ENCODE measurements around the gene PANK4. TPM values are rescaled to one million over a fixed set of nuclear protein-coding genes. Genes with fewer than 3 reads are reported as not detected.
A peak's percentile ranks its signal among the peaks of the same experiment; 100 is the strongest.

PANK4 gene
- total RNA-seq, 1 experiment from 2014 or later, result 27.0 TPM

DNA sequence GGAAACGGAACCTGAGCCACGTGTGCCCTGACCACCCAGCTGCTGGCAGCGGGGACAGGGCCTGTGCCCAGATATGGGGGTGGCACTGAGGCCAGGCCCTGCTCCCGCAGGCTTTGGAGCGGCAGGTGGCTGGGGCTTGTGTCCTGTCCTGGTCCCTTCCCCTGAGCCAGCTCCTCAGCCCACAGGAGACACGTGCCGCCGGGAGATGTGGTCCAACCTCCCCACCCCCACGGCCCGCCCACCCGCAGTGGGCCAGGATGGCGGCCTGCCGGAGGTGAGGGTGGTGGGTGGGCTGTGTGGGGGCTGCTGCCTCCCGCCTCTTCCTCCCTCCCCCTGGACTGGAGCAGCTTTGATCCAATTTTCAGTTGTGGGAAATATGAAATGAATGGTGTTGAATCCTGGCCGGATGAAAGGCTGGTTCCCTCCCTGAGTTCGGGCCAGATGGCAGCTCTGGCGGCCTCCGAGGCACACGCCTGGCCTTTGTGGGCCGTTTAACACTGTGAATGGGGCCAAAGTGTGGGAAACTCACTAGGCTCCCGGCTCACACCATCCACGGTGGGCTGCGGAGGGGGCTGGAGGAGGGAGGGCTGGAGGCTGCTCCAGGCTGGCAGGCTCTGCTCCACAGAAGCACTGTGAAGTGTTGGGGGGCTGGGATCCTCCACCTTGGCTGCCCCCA, 6.2 kb upstream of the PANK4 start:
- CTCF ChIA-PET, result interaction anchor here (1.6 kb wide), 1 partner anchor 13 kb away, joined by 3 read pairs; no protein-coding TSS in a partner anchor
- peaks cover 3% of the 10 kb centered on the region for H3K27me3 ChIP-seq (replicated peaks; ENCODE audit: control insufficient read depth, insufficient read depth, low read length)

GRCh38 chr1:2530513-2531361, 4.3 kb upstream of the PANK4 start:
- Mint-ChIP-seq H3K36me3 (ENCODE audit: insufficient read depth, unreplicated experiment) (no peaks in the 10 kb centered on the region), H3K4me3 (ENCODE audit: unreplicated experiment) (no peak overlapping the region), H3K27me3 (ENCODE audit: insufficient read depth, unreplicated experiment) (peaks cover 4% of the 10 kb centered on the region), H3K9me3 (ENCODE audit: unreplicated experiment) (no peaks in the 10 kb centered on the region), H3K4me1 (ENCODE audit: low read depth, unreplicated experiment) (no peaks in the 10 kb centered on the region), H3K27ac (ENCODE audit: unreplicated experiment) (no peak overlapping the region)
- no peaks in the 10 kb centered on the region for H3K9me3 ChIP-seq
- BruUV-seq (replicated peaks), result no TSS peak
- ChIA-PET CTCF (interaction anchor here (0.6 kb wide), 1 partner anchor 198 kb away, joined by 3 read pairs; no protein-coding TSS in a partner anchor), POLR2A (no interaction called here)
- no peak for TF ChIP-seq CTCF (IDR thresholded peaks at IDR 0.05; ENCODE audit: insufficient read depth in 1 of 2, low read depth in 1 of 2, low read length in 1 of 2, severe bottlenecking in 1 of 2, unreplicated experiment in 1 of 2)
- intact Hi-C loops (cut with micrococcal nuclease; ENCODE audit: unreplicated experiment), result no loop called here
- H3K27me3 ChIP-seq (replicated peaks; ENCODE audit: control insufficient read depth, insufficient read depth, low read length), result peaks cover 3% of the 10 kb centered on the region
- H3K4me1 ChIP-seq, result 0 out of 2 replicates have a peak, but pooled peaks cover 3% of the 10 kb centered on the region
- H3K36me3 ChIP-seq (ENCODE audit: control insufficient read depth, insufficient read depth, low read length), result no peaks in the 10 kb centered on the region
- H3K4me3 ChIP-seq (ENCODE audit: low read depth, low read length), result no peak overlapping the region
- no peak for DNase-seq

More for the DNA sequence above, 6.2 kb upstream of the PANK4 start:
- TF ChIP-seq CTCF (IDR thresholded peaks at IDR 0.05; ENCODE audit: insufficient read depth in 1 of 2, low read depth in 1 of 2, low read length in 1 of 2, severe bottlenecking in 1 of 2, unreplicated experiment in 1 of 2), result no peak
- H3K27ac Mint-ChIP-seq (ENCODE audit: unreplicated experiment), result no peak overlapping the region
- no peaks in the 10 kb centered on the region for H3K4me1 Mint-ChIP-seq (ENCODE audit: low read depth, unreplicated experiment)
- no peaks in the 10 kb centered on the region for H3K27me3 Mint-ChIP-seq (ENCODE audit: insufficient read depth, unreplicated experiment)
- H3K9me3 Mint-ChIP-seq (ENCODE audit: unreplicated experiment), result no peaks in the 10 kb centered on the region
- H3K4me3 ChIP-seq (ENCODE audit: low read depth, low read length), result no peak overlapping the region
- H3K4me1 ChIP-seq, result no peaks in the 10 kb centered on the region
- H3K9me3 ChIP-seq, result no peaks in the 10 kb centered on the region
- H3K36me3 ChIP-seq (ENCODE audit: control insufficient read depth, insufficient read depth, low read length), result no peaks in the 10 kb centered on the region
- POLR2A ChIA-PET, result no interaction called here
- DNase-seq, result no peak
- H3K36me3 Mint-ChIP-seq (ENCODE audit: insufficient read depth, unreplicated experiment), result no peaks in the 10 kb centered on the region
- intact Hi-C loops (cut with micrococcal nuclease; ENCODE audit: unreplicated experiment), result no loop called here
- H3K4me3 Mint-ChIP-seq (ENCODE audit: unreplicated experiment), result no peak overlapping the region
- BruUV-seq (replicated peaks), result no TSS peak

DNA sequence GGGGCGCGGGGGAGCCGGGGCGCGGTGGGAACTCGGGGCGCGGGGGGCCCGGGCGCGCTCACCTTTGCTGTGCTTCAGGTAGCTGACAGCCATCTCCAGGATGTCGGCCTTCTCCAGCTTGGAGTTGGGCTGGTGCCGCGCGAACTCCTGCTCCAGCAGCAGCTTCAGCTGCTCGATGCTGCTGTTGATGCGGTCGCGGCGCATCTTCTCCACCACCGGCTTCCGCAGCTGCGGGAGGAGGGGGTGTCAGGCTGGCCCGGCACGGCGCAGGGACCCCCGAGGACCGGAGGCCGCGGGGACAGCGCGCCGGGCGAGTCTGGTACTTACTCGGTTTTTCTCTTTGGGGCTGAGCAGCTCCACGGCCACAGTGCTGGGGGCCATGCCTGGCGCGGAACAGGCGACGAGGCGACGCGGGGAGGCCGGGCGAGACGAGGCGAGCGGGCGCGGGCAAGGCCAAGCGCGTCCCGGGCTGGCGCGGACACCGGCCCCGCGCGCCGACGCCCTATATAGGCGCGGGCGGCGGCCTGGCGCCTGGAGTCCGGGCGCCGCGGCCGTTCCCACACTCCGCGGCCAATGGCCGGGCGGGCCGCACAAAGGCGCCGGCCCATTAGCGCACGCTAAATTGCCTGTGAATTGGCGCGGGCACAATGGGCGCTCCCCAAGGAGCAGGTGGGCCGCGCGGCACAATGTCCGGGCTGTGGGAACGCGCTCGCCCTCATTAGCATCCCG, 3.6 kb upstream of the PANK4 start, which contains the start of gene HES5:
Gene HES5, minus strand, starts transcription at position 480 of the 729 bp plus-strand sequence. Its CDS starts 99 bp downstream, at position 381.
- no peak within 1 kb of the TSS for H3K27ac Mint-ChIP-seq (ENCODE audit: unreplicated experiment)
- POLR2A ChIA-PET, result no interaction called here
- intact Hi-C loops (cut with micrococcal nuclease; ENCODE audit: unreplicated experiment), result loop anchor here (5.0 kb wide), 1 partner anchor 57 kb away; the partner anchor contains the start of gene PRXL2B

More for the DNA sequence above, 3.6 kb upstream of the PANK4 start, which contains the start of gene HES5:
- H3K9me3 Mint-ChIP-seq (ENCODE audit: unreplicated experiment), result no peaks in the 10 kb centered on the region
- H3K4me1 ChIP-seq, result 0 out of 2 replicates have a peak, but pooled peaks cover 3% of the 10 kb centered on the region
- H3K4me3 ChIP-seq (ENCODE audit: low read depth, low read length), result peak within 1 kb of the TSS; percentile 12
- peaks cover 3% of the 10 kb centered on the region for H3K27me3 ChIP-seq (replicated peaks; ENCODE audit: control insufficient read depth, insufficient read depth, low read length)
- peak within 1 kb of the TSS; percentile 31 for H3K4me3 Mint-ChIP-seq (ENCODE audit: unreplicated experiment)
- CTCF ChIA-PET, result no interaction called here
- TF ChIP-seq CTCF (IDR thresholded peaks at IDR 0.05; ENCODE audit: insufficient read depth in 1 of 2, low read depth in 1 of 2, low read length in 1 of 2, severe bottlenecking in 1 of 2, unreplicated experiment in 1 of 2), result no peak
- BruUV-seq (replicated peaks), result no TSS peak
- peaks cover 3% of the 10 kb centered on the region for H3K36me3 Mint-ChIP-seq (ENCODE audit: insufficient read depth, unreplicated experiment)
- no peaks in the 10 kb centered on the region for H3K36me3 ChIP-seq (ENCODE audit: control insufficient read depth, insufficient read depth, low read length)
- peaks cover 4% of the 10 kb centered on the region for H3K27me3 Mint-ChIP-seq (ENCODE audit: insufficient read depth, unreplicated experiment)
- H3K4me1 Mint-ChIP-seq (ENCODE audit: low read depth, unreplicated experiment), result no peaks in the 10 kb centered on the region
- no peak for DNase-seq
- H3K9me3 ChIP-seq, result no peaks in the 10 kb centered on the region
